ENCODE data around the gene PDX1. TPM values are rescaled to one million over a fixed set of nuclear protein-coding genes. Genes with fewer than 3 reads are reported as not detected.

The PDX1 gene
- total and polyA plus RNA-seq, 2 of the 13 experiments (the other 11 are each of a cell fraction or from before 2014, with no cell fraction given), result 0.07 TPM; not detected in 1

DNA sequence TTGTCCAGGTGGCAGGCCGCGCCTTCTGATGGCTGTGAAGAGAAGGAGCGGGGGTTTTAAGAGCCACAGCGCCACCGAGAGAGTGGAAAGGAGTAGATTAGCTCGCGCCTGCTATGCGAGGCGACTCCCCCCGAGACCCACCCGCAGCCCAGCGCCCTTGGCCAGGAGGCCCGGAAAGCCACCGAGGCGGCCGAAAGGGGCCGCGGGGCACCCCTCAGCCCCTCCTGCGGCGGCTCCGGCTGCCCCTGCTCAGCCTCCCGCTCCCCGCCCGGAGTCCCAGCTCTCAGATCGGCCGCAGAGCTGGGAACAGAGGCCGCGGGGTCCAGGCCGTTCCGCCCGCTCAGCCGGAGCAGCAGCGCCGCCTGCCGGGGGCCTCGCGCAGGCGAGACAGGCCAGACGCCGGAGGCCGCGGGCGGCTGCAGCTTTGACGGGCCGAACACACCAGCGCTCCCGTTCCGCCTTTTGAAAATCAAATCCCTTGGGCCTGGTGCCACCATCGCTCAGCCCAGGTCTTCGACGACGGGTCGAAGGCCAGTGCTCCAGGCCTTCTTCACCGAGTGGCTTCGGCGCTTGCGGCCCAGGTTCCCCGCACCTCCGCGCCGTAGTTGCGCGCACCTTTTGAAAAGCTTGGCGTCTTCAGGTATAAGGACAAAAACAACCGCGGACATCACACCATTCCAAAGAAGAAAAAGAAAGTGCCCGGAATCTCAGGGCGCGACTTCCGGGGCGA lies 34.0 kb downstream of the PDX1 start (continued):
- TF ChIP-seq PLRG1 (conservative IDR thresholded peaks at IDR 0.05), result no peak
- TF ChIP-seq, protein P1, sequence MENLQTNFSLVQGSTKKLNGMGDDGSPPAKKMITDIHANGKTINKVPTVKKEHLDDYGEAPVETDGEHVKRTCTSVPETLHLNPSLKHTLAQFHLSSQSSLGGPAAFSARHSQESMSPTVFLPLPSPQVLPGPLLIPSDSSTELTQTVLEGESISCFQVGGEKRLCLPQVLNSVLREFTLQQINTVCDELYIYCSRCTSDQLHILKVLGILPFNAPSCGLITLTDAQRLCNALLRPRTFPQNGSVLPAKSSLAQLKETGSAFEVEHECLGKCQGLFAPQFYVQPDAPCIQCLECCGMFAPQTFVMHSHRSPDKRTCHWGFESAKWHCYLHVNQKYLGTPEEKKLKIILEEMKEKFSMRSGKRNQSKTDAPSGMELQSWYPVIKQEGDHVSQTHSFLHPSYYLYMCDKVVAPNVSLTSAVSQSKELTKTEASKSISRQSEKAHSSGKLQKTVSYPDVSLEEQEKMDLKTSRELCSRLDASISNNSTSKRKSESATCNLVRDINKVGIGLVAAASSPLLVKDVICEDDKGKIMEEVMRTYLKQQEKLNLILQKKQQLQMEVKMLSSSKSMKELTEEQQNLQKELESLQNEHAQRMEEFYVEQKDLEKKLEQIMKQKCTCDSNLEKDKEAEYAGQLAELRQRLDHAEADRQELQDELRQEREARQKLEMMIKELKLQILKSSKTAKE (CRISPR knock-in tag; IDR thresholded peaks at IDR 0.05; ENCODE audit: borderline replicate concordance), result no peak
- TF ChIP-seq SRY (CRISPR knock-in tag; IDR thresholded peaks at IDR 0.05), result no peak
- TF ChIP-seq ZNF530 (CRISPR knock-in tag; IDR thresholded peaks at IDR 0.05; ENCODE audit: low read depth), result no peak
- no peak for TF ChIP-seq MBNL3 (CRISPR knock-in tag; conservative IDR thresholded peaks at IDR 0.05)
- peak; percentile 61 for TF ChIP-seq ZNF770 (CRISPR knock-in tag; IDR thresholded peaks at IDR 0.05)
- TF ChIP-seq, protein P2, sequence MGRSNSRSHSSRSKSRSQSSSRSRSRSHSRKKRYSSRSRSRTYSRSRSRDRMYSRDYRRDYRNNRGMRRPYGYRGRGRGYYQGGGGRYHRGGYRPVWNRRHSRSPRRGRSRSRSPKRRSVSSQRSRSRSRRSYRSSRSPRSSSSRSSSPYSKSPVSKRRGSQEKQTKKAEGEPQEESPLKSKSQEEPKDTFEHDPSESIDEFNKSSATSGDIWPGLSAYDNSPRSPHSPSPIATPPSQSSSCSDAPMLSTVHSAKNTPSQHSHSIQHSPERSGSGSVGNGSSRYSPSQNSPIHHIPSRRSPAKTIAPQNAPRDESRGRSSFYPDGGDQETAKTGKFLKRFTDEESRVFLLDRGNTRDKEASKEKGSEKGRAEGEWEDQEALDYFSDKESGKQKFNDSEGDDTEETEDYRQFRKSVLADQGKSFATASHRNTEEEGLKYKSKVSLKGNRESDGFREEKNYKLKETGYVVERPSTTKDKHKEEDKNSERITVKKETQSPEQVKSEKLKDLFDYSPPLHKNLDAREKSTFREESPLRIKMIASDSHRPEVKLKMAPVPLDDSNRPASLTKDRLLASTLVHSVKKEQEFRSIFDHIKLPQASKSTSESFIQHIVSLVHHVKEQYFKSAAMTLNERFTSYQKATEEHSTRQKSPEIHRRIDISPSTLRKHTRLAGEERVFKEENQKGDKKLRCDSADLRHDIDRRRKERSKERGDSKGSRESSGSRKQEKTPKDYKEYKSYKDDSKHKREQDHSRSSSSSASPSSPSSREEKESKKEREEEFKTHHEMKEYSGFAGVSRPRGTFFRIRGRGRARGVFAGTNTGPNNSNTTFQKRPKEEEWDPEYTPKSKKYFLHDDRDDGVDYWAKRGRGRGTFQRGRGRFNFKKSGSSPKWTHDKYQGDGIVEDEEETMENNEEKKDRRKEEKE (IDR thresholded peaks at IDR 0.05), result no peak
- no peak for TF ChIP-seq GABPA (IDR thresholded peaks at IDR 0.05; ENCODE audit: low read depth, low read length)
- no peak for TF ChIP-seq GABPA (CRISPR knock-in tag; IDR thresholded peaks at IDR 0.05; ENCODE audit: low read depth)
- no peak for TF ChIP-seq AGO1 (IDR thresholded peaks at IDR 0.05; ENCODE audit: low read depth, low read length, poor library complexity, severe bottlenecking)
- no peak for TF ChIP-seq ZBTB42 (CRISPR knock-in tag; IDR thresholded peaks at IDR 0.05)
- peak in 1 of 2 experiments; percentile 74; a peak in 2 of 4 replicates for TF ChIP-seq HMGXB4 (CRISPR knock-in tag; IDR thresholded peaks at IDR 0.05; ENCODE audit: borderline replicate concordance in 1 of 2, low read depth in 1 of 2)
- TF ChIP-seq GABPB1 (CRISPR knock-in tag; IDR thresholded peaks at IDR 0.05), result peak; percentile 50; the same call in 1 of the 2 replicates
- TF ChIP-seq IRX3 (CRISPR knock-in tag; IDR thresholded peaks at IDR 0.05; ENCODE audit: borderline replicate concordance, low read depth), result no peak
- peak; percentile 38; the same call in 1 of the 2 replicates for TF ChIP-seq RBFOX2 (IDR thresholded peaks at IDR 0.05; ENCODE audit: low read depth, low read length)
- TF ChIP-seq ZBTB43 (CRISPR knock-in tag; conservative IDR thresholded peaks at IDR 0.05), result no peak
- TF ChIP-seq, protein P3, sequence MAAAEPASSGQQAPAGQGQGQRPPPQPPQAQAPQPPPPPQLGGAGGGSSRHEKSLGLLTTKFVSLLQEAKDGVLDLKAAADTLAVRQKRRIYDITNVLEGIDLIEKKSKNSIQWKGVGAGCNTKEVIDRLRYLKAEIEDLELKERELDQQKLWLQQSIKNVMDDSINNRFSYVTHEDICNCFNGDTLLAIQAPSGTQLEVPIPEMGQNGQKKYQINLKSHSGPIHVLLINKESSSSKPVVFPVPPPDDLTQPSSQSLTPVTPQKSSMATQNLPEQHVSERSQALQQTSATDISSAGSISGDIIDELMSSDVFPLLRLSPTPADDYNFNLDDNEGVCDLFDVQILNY (CRISPR knock-in tag; conservative IDR thresholded peaks at IDR 0.05), result no peak
